Testis (tissue), 3 donors: ENCODE measurements around the gene ZNF620. TPM values are rescaled to one million over a fixed set of nuclear protein-coding genes. Genes with fewer than 3 reads are reported as not detected.

Experiments used
- DNase-seq: peaks from one replicate; pipeline ENCODE4 v3.0.0-alpha.2; 2019
- H3K27ac ChIP-seq, 2 donors: fragments of 200-600 bp; sonication (generic); one replicate each; pipeline ENCODE4 v1.5.1; 2019
- H3K27me3 ChIP-seq: fragments of 200-600 bp; sonication (generic); one replicate; pipeline ENCODE4 v1.5.1; 2019
- H3K36me3 ChIP-seq: fragments of 200-600 bp; sonication (generic); one replicate; pipeline ENCODE4 v1.5.1; 2017; ENCODE audit warnings: low read depth; ENCODE audit errors: missing control alignments
- H3K4me1 ChIP-seq: fragments of 200-600 bp; sonication (generic); one replicate; pipeline ENCODE4 v1.5.1; 2019
- H3K4me3 ChIP-seq, 2 donors: fragments of 200-600 bp; sonication (generic); one replicate each; pipeline ENCODE4 v1.5.1; 2017 to 2019
- H3K9me3 ChIP-seq: fragments of 200-600 bp; sonication (generic); one replicate; pipeline ENCODE4 v1.5.1; 2017
- CTCF ChIP-seq, 3 experiments: fragments of 450-650 bp in 2 of 3; fragments of 200-600 bp in 1 of 3; sonication (generic) in 1 of 3; IDR thresholded peaks; one replicate each; pipeline ENCODE4 v1.5.1; 2016 to 2019; ENCODE audit warnings: antibody characterized with exemption in 3 of 3, mild to moderate bottlenecking in 2 of 3, moderate library complexity in 1 of 3
- POLR2A ChIP-seq: fragments of 450-650 bp; IDR thresholded peaks from one replicate; pipeline ENCODE4 v1.6.1; 2017; ENCODE audit warnings: antibody characterized with exemption, mild to moderate bottlenecking, moderate library complexity
- WGBS, 2 donors: methylation state at CpG; one replicate each; pipeline ENCODE4 v1.1.5; 2018; 5-methylcytosine and 5-hydroxymethylcytosine counted together
- intact Hi-C: fragments of 100-400 bp; cut with DNase I; formaldehyde crosslinking; loops from one replicate; pipeline ENCODE4 v1.15.1; 2023; ENCODE audit warnings: low total_unique reads
- polyA plus RNA-seq: library from polyadenylated mRNA; stranded (reverse); fragments of 350-450 nt; fragmentation: Illumina TruSeq; extraction: RNeasy Lipid Tissue Mini Kit (QIAGEN cat#74804); gene quantifications from one replicate; pipeline ENCODE4 v1.2.3, GENCODE V29; 2014; ENCODE audit warnings: low read depth, low replicate concordance; ENCODE audit not compliant: insufficient read depth
- total RNA-seq, 2 donors: library from RNA; depleted of rRNA; stranded (reverse); fragments of >200 nt; gene quantifications; one replicate each; pipeline ENCODE4 v1.2.3, GENCODE V29; 2016

The ZNF620 gene
- total and polyA plus RNA-seq, 3 donors from 2014 or later, result 1.6 to 4.2 (median 3.7) TPM

GRCh38 chr3:40477666-40478065 lies 28.2 kb upstream of the ZNF620 start:
- H3K4me1 ChIP-seq, result peaks cover 6% of the 10 kb centered on the region
- no peak for DNase-seq
- H3K36me3 ChIP-seq, result no peaks in the 10 kb centered on the region
- no peak overlapping the region for H3K27ac ChIP-seq
- H3K9me3 ChIP-seq, result no peaks in the 10 kb centered on the region
- no peak for TF ChIP-seq CTCF (IDR thresholded peaks at IDR 0.05)
- no peak for TF ChIP-seq POLR2A
- intact Hi-C loops, result no loop called here
- no peaks in the 10 kb centered on the region for H3K27me3 ChIP-seq
- WGBS, 2 donors, result 31 to 43% methylated on average over 4 of the region's 4 CpGs
- H3K4me3 ChIP-seq, result peak overlapping the region; percentile 63 to 79

- Histone ChIP-seq H3K27me3 (no peaks in the 10 kb centered on the region), H3K4me3 (no peak overlapping the region), H3K4me1 (no peaks in the 10 kb centered on the region), H3K9me3 (no peaks in the 10 kb centered on the region), H3K36me3 (no peaks in the 10 kb centered on the region), H3K27ac (no peak overlapping the region)
- intact Hi-C loops, result no loop called here
- no peak for DNase-seq
- WGBS, 2 donors, result 92 to 96% methylated on average over 3 of the region's 3 CpGs
- no peak for TF ChIP-seq POLR2A
Observed at GRCh38 chr3:40487172-40487571, 18.7 kb upstream of the ZNF620 start.

GRCh38 chr3:40490916-40491315 lies 14.9 kb upstream of the ZNF620 start:
- H3K4me3 ChIP-seq, result no peak overlapping the region
- no peak for DNase-seq
- H3K4me1 ChIP-seq, result no peaks in the 10 kb centered on the region
- WGBS, 2 donors, result 92 to 96% methylated on average over 5 of the region's 5 CpGs
- intact Hi-C loops, result no loop called here
- TF ChIP-seq POLR2A, result no peak
- TF ChIP-seq CTCF (IDR thresholded peaks at IDR 0.05), result no peak
- H3K9me3 ChIP-seq, result no peaks in the 10 kb centered on the region
- no peaks in the 10 kb centered on the region for H3K27me3 ChIP-seq
- H3K27ac ChIP-seq, result no peak overlapping the region
- no peaks in the 10 kb centered on the region for H3K36me3 ChIP-seq

GRCh38 chr3:40494698-40495097 lies 11.1 kb upstream of the ZNF620 start:
- no peaks in the 10 kb centered on the region for H3K4me1 ChIP-seq
- DNase-seq, result no peak
- no peaks in the 10 kb centered on the region for H3K36me3 ChIP-seq
- no peak for TF ChIP-seq POLR2A
- no peak for TF ChIP-seq CTCF (IDR thresholded peaks at IDR 0.05)
- no peak overlapping the region for H3K27ac ChIP-seq
- no peaks in the 10 kb centered on the region for H3K9me3 ChIP-seq
- H3K27me3 ChIP-seq, result no peaks in the 10 kb centered on the region
- intact Hi-C loops, result no loop called here
- WGBS, 2 donors, result 49 to 51% methylated on average over 2 of the region's 2 CpGs
- no peak overlapping the region for H3K4me3 ChIP-seq

- TF ChIP-seq CTCF (IDR thresholded peaks at IDR 0.05) (no peak), POLR2A (no peak)
- Histone ChIP-seq H3K4me3 (no peak overlapping the region), H3K4me1 (no peaks in the 10 kb centered on the region), H3K27ac (no peak overlapping the region), H3K36me3 (no peaks in the 10 kb centered on the region), H3K9me3 (no peaks in the 10 kb centered on the region), H3K27me3 (no peaks in the 10 kb centered on the region)
- intact Hi-C loops, result no loop called here
- WGBS, 2 donors, result 86 to 88% methylated on average over 2 of the region's 2 CpGs
- no peak for DNase-seq
Observed at GRCh38 chr3:40497288-40497687, 8.6 kb upstream of the ZNF620 start.
